Testis (tissue), 2 donors: ENCODE data around the gene PI4KB.

Experiments
- POLR2A ChIP-seq: fragments of 450-650 bp; IDR thresholded peaks from one replicate; pipeline ENCODE4 v1.6.1; 2017; ENCODE audit warnings: antibody characterized with exemption, mild to moderate bottlenecking, moderate library complexity
- TF ChIP-seq, protein P1 (sequence below), 3 experiments: fragments of 450-650 bp in 2 of 3; fragments of 200-600 bp in 1 of 3; sonication (generic) in 1 of 3; IDR thresholded peaks; one replicate each; pipeline ENCODE4 v1.5.1; 2016 to 2019; ENCODE audit warnings: antibody characterized with exemption in 3 of 3, mild to moderate bottlenecking in 2 of 3, moderate library complexity in 1 of 3

- TF ChIP-seq POLR2A, result no peak
- TF ChIP-seq, protein P1, sequence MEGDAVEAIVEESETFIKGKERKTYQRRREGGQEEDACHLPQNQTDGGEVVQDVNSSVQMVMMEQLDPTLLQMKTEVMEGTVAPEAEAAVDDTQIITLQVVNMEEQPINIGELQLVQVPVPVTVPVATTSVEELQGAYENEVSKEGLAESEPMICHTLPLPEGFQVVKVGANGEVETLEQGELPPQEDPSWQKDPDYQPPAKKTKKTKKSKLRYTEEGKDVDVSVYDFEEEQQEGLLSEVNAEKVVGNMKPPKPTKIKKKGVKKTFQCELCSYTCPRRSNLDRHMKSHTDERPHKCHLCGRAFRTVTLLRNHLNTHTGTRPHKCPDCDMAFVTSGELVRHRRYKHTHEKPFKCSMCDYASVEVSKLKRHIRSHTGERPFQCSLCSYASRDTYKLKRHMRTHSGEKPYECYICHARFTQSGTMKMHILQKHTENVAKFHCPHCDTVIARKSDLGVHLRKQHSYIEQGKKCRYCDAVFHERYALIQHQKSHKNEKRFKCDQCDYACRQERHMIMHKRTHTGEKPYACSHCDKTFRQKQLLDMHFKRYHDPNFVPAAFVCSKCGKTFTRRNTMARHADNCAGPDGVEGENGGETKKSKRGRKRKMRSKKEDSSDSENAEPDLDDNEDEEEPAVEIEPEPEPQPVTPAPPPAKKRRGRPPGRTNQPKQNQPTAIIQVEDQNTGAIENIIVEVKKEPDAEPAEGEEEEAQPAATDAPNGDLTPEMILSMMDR (IDR thresholded peaks at IDR 0.05), result no peak
Observed at GRCh38 chr1:151342021-151342420, 14.8 kb upstream of the PI4KB start.
